ENCODE results near the gene ZNF286A.

The ZNF286A gene

GRCh38 chr17:15657868-15658267 is 41.7 kb upstream of the ZNF286A start:
- H3K4me3 ChIP-seq (ENCODE audit: low read length), result no peak overlapping the region
- no peak for TF ChIP-seq CTCF (conservative IDR thresholded peaks at IDR 0.05; ENCODE audit: low read depth, low read length)
- no peak for DNase-seq (ENCODE audit: low read depth)

- H3K4me3 ChIP-seq (ENCODE audit: low read length), result no peak overlapping the region
- DNase-seq (ENCODE audit: low read depth), result no peak
- no peak for TF ChIP-seq CTCF (conservative IDR thresholded peaks at IDR 0.05; ENCODE audit: low read depth, low read length)
These were observed 41.3 kb upstream of the ZNF286A start for GRCh38 chr17:15658296-15658695.

- DNase-seq (ENCODE audit: low read depth), result no peak
- no peak overlapping the region for H3K4me3 ChIP-seq (ENCODE audit: low read length)
- no peak for TF ChIP-seq CTCF (conservative IDR thresholded peaks at IDR 0.05; ENCODE audit: low read depth, low read length)
These were observed 40.3 kb upstream of the ZNF286A start for GRCh38 chr17:15659236-15659635.

GRCh38 chr17:15659663-15660062 is 39.9 kb upstream of the ZNF286A start:
- no peak for DNase-seq (ENCODE audit: low read depth)
- no peak overlapping the region for H3K4me3 ChIP-seq (ENCODE audit: low read length)
- no peak for TF ChIP-seq CTCF (conservative IDR thresholded peaks at IDR 0.05; ENCODE audit: low read depth, low read length)

- no peak overlapping the region for H3K4me3 ChIP-seq (ENCODE audit: low read length)
- no peak for DNase-seq (ENCODE audit: low read depth)
- no peak for TF ChIP-seq CTCF (conservative IDR thresholded peaks at IDR 0.05; ENCODE audit: low read depth, low read length)
These were observed 39.5 kb upstream of the ZNF286A start for GRCh38 chr17:15660077-15660476.

GRCh38 chr17:15662681-15663080 is 36.9 kb upstream of the ZNF286A start:
- DNase-seq (ENCODE audit: low read depth), result no peak
- H3K4me3 ChIP-seq (ENCODE audit: low read length), result no peak overlapping the region
- no peak for TF ChIP-seq CTCF (conservative IDR thresholded peaks at IDR 0.05; ENCODE audit: low read depth, low read length)

- H3K4me3 ChIP-seq (ENCODE audit: low read length), result no peak overlapping the region
- TF ChIP-seq CTCF (conservative IDR thresholded peaks at IDR 0.05; ENCODE audit: low read depth, low read length), result no peak
- no peak for DNase-seq (ENCODE audit: low read depth)
These were observed 36.4 kb upstream of the ZNF286A start for GRCh38 chr17:15663176-15663575.

Measured in retinal pigment epithelial cell (primary cell).